Astrocyte (in vitro differentiated cells and primary cell): Measurements from ENCODE around the gene DUSP28. TPM values are rescaled to one million over a fixed set of nuclear protein-coding genes. Genes with fewer than 3 reads are reported as not detected.

ENCODE experiments used
- DNase-seq: peaks from one replicate; pipeline ENCODE4 v3.0.0-alpha.2; 2010; ENCODE audit warnings: low read depth
- FAIRE-seq: peaks from 2 replicates; lab custom pipeline; 2011; peaks lifted over from hg19 to GRCh38; lab: Jason Lieb, UNC
- H2AFZ ChIP-seq: 2 replicates; pipeline ENCODE4 v1.6.0; 2012; ENCODE audit warnings: low read depth, low read length, inconsistent platforms
- H3K27ac ChIP-seq: 2 replicates; pipeline ENCODE4 v1.5.1; 2011; ENCODE audit warnings: low read depth, low read length, inconsistent platforms
- H3K27me3 ChIP-seq: 2 replicates; pipeline ENCODE4 v1.6.0; 2011; ENCODE audit warnings: low read length, inconsistent platforms; ENCODE audit not compliant: insufficient read depth
- H3K36me3 ChIP-seq: 2 replicates; pipeline ENCODE4 v1.5.1; 2011; ENCODE audit warnings: low read length, inconsistent platforms; ENCODE audit not compliant: insufficient read depth
- H3K4me1 ChIP-seq: 2 replicates; pipeline ENCODE4 v1.5.1; 2011; ENCODE audit warnings: low read length, inconsistent platforms; ENCODE audit not compliant: insufficient read depth
- H3K4me2 ChIP-seq: 2 replicates; pipeline ENCODE4 v1.6.0; 2012; ENCODE audit warnings: low read length, inconsistent platforms
- H3K4me3 ChIP-seq: 2 replicates; pipeline ENCODE4 v1.5.1; 2011; ENCODE audit warnings: low read depth, mild to moderate bottlenecking, low read length, inconsistent platforms; ENCODE audit not compliant: insufficient read depth
- H3K79me2 ChIP-seq: 2 replicates; pipeline ENCODE4 v1.6.0; 2012; ENCODE audit warnings: mild to moderate bottlenecking, low read length, inconsistent platforms; ENCODE audit not compliant: insufficient read depth
- H3K9ac ChIP-seq: 2 replicates; pipeline ENCODE4 v1.6.0; 2012; ENCODE audit warnings: mild to moderate bottlenecking, low read length, inconsistent platforms
- H3K9me3 ChIP-seq: 2 replicates; pipeline ENCODE4 v1.5.1; 2012; ENCODE audit warnings: low read depth, mild to moderate bottlenecking, low read length, inconsistent platforms; ENCODE audit not compliant: insufficient read depth
- H4K20me1 ChIP-seq: 2 replicates; pipeline ENCODE4 v1.6.0; 2012; ENCODE audit warnings: low read length, inconsistent platforms; ENCODE audit not compliant: insufficient read depth
- H3K27ac Mint-ChIP-seq: one replicate; pipeline ENCODE4 v1.8.0; 2021; ENCODE audit warnings: mild to moderate bottlenecking, mixed read lengths; ENCODE audit not compliant: unreplicated experiment
- H3K27me3 Mint-ChIP-seq: one replicate; pipeline ENCODE4 v1.8.0; 2021; ENCODE audit warnings: low read depth, mixed read lengths; ENCODE audit not compliant: unreplicated experiment
- H3K36me3 Mint-ChIP-seq: one replicate; pipeline ENCODE4 v1.8.0; 2021; ENCODE audit warnings: low read depth, mixed read lengths; ENCODE audit not compliant: unreplicated experiment
- H3K4me1 Mint-ChIP-seq: one replicate; pipeline ENCODE4 v1.8.0; 2021; ENCODE audit warnings: low read depth, mixed read lengths; ENCODE audit not compliant: unreplicated experiment
- H3K4me3 Mint-ChIP-seq: one replicate; pipeline ENCODE4 v1.8.0; 2021; ENCODE audit warnings: mild to moderate bottlenecking, moderate library complexity, mixed read lengths; ENCODE audit not compliant: unreplicated experiment
- H3K9me3 Mint-ChIP-seq: one replicate; pipeline ENCODE4 v1.8.0; 2021; ENCODE audit warnings: mild to moderate bottlenecking, mixed read lengths; ENCODE audit not compliant: unreplicated experiment
- CTCF ChIP-seq: IDR thresholded peaks from 2 replicates; pipeline ENCODE4 v1.5.1; 2011; ENCODE audit warnings: low read depth, mild to moderate bottlenecking, inconsistent platforms, low read length, moderate library complexity; ENCODE audit not compliant: insufficient read depth
- EZH2 ChIP-seq: IDR thresholded peaks from 2 replicates; pipeline ENCODE4 v1.6.1; 2012; ENCODE audit warnings: mild to moderate bottlenecking, low read length, inconsistent platforms; ENCODE audit not compliant: insufficient read depth
- total RNA-seq: library from RNA; stranded (reverse); gene quantifications from 2 replicates; pipeline ENCODE4 v1.2.1, GENCODE V29; 2021

Gene DUSP28
- total RNA-seq, 1 donor from 2014 or later, result 4.1 TPM

DNA sequence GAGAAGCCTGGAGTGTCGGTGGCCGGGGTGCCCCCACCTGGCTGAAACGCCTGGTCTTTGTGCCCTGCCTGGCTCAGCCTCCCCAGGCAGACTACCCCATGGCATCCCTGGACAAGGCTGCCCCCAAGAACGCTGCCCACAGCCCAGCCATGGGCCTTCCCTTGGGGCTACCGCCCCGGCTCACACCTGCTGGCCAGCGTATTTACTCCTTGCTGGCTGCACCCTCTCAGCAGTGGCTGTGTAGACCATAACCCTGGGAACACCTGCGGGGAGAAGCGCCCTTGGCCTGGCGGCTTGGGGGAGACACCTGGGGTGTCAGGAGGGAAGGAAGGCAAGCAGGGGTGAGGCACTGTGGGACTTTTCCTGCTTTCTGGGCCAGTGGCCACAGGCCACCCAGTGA, 43.7 kb downstream of the DUSP28 start:
- Histone ChIP-seq H3K4me2 (no peak overlapping the region), H3K27me3 (no peaks in the 10 kb centered on the region), H3K79me2 (no peaks in the 10 kb centered on the region), H3K9ac (no peak overlapping the region), H3K27ac (no peak overlapping the region), H3K4me3 (no peak overlapping the region), H3K36me3 (no peaks in the 10 kb centered on the region), H2AFZ (no peak overlapping the region), H3K4me1 (no peaks in the 10 kb centered on the region), H4K20me1 (no peaks in the 10 kb centered on the region), H3K9me3 (no peaks in the 10 kb centered on the region)
- peaks cover 10% of the 10 kb centered on the region for H3K36me3 Mint-ChIP-seq
- FAIRE-seq, result no peak
- H3K4me1 Mint-ChIP-seq, result no peaks in the 10 kb centered on the region
- no peak overlapping the region for H3K4me3 Mint-ChIP-seq
- H3K9me3 Mint-ChIP-seq, result no peaks in the 10 kb centered on the region
- peaks cover 4% of the 10 kb centered on the region for H3K27me3 Mint-ChIP-seq
- no peak for DNase-seq
- TF ChIP-seq EZH2 (no peak), CTCF (no peak)
- no peak overlapping the region for H3K27ac Mint-ChIP-seq

DNA sequence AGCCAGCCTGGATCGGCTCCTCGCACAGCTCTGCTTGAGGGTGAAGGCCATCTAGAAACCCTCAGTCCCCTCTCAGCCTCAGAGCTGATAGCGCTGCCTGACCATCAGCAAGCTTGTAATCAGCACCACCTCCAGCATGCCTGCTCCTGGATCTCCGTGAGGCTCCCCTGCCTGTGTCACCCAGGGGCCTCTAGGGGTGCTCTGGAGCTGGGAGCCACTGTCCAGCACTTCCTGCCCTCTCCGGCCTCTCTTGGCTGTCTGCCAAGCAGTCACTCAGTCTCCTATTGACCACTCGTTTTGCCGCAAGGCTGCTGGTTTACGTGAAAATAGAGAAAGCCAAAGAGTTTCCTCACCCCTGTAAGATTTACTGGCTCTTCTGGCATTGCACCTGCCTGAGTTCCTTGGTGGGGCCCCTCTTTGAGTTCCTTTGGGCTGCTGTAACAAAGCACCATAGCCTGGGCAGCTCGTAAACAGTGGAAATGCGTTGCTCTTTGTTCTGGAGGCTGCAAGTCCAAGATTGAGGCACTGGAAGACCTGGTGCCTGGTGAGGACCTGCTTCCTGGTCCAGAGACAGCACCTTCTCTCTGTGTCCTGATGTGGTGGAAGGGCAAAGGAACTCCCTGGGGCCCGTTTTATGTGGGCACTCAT, 44.3 kb downstream of the DUSP28 start:
- Mint-ChIP-seq H3K4me3 (no peak overlapping the region), H3K36me3 (peaks cover 8% of the 10 kb centered on the region), H3K9me3 (no peaks in the 10 kb centered on the region), H3K27me3 (peaks cover 4% of the 10 kb centered on the region), H3K27ac (no peak overlapping the region), H3K4me1 (no peaks in the 10 kb centered on the region)
- H3K79me2 ChIP-seq, result no peaks in the 10 kb centered on the region
- H3K9ac ChIP-seq, result no peak overlapping the region
- H4K20me1 ChIP-seq, result no peaks in the 10 kb centered on the region
- H3K27me3 ChIP-seq, result no peaks in the 10 kb centered on the region
- H3K9me3 ChIP-seq, result no peaks in the 10 kb centered on the region
- no peak overlapping the region for H3K4me3 ChIP-seq
- H2AFZ ChIP-seq, result no peak overlapping the region
- no peaks in the 10 kb centered on the region for H3K36me3 ChIP-seq
- H3K4me1 ChIP-seq, result no peaks in the 10 kb centered on the region
- DNase-seq, result no peak
- TF ChIP-seq CTCF (peak; percentile 47), EZH2 (no peak)
- H3K27ac ChIP-seq, result no peak overlapping the region
- FAIRE-seq, result no peak
- H3K4me2 ChIP-seq, result no peak overlapping the region

DNA sequence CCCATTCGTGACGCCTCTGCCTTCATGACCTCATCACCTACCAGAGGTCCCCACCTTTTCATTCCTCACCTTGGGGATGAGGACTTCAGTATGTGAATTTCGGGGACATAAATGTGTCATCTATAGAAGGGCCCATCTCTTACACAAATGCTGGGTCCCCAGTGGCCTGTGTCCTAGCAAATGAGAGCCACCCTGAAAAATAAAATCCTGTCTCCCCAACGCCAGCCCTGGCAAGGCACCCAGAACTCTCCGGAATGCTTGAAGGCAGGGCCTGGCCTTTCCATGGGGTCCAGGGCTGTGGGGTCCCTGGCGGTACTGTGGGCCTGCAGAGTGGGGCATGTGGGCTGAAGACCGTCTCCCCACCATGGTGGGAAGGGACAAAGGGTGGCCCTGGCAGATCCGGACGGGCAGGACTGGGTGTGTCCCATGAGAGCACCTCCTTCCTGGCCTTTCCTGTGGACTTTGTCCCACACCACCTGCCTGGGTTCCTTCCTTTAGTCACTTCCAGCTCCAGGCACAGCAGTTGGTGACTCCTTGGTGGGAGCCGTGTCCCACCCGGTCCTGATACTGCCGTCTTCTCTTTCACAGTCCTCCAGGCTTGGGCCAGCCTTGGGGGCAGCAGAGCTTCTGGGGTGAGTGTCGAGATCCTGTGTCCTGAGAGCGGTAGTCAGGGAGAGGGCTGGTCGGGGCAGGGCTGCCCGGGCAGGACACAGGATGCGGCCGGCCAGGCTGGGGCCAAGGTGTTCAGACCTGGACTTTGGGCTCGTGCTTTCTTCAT, 45.0 kb downstream of the DUSP28 start:
- Mint-ChIP-seq H3K36me3 (peaks cover 5% of the 10 kb centered on the region), H3K4me1 (no peaks in the 10 kb centered on the region), H3K4me3 (no peak overlapping the region), H3K27me3 (peaks cover 4% of the 10 kb centered on the region), H3K27ac (no peak overlapping the region), H3K9me3 (no peaks in the 10 kb centered on the region)
- Histone ChIP-seq H3K9me3 (no peaks in the 10 kb centered on the region), H4K20me1 (no peaks in the 10 kb centered on the region), H3K4me2 (no peak overlapping the region), H3K27ac (no peak overlapping the region), H2AFZ (no peak overlapping the region), H3K27me3 (no peaks in the 10 kb centered on the region), H3K4me3 (no peak overlapping the region), H3K4me1 (no peaks in the 10 kb centered on the region), H3K79me2 (no peaks in the 10 kb centered on the region), H3K9ac (no peak overlapping the region), H3K36me3 (no peaks in the 10 kb centered on the region)
- TF ChIP-seq CTCF, result no peak
- TF ChIP-seq EZH2, result no peak
- DNase-seq (no peak), FAIRE-seq (no peak)
